ENCODE measurements around the gene FNBP1.

FNBP1 gene

DNA sequence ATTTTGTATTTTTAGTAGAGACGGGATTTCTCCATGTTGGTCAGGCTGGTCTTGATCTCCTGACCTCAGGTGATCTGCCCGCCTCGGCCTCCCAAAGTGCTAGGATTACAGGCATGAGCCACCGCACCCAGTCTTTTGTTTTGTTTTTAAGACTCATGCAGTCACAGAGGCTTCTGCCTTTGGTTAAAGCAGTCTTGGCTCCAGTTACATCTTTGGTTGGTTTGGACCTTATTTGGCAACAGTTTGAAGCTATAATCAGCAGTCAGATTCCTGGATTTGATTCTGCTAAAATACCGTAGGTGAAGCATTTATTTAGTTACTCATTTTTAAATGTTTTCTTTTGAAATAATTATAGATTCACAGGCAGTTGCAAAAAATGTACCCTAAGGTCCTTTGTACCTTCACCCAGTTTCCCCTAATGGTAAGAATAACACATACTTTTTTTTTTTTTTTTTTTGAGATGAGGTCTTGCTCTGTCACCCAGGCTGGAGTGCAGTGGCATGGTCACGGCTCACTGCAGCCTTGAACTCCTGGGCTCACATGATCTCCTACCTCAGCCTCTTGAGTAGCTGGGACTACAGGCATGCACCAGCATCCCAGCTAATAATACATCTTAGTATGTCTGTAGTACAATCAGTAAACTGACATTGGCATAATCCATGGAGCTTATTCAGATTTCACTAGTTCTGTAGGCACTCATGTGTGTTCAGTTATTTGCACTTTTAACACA, 192.0 kb downstream of the FNBP1 start:
- no peak for DNase-seq

DNA sequence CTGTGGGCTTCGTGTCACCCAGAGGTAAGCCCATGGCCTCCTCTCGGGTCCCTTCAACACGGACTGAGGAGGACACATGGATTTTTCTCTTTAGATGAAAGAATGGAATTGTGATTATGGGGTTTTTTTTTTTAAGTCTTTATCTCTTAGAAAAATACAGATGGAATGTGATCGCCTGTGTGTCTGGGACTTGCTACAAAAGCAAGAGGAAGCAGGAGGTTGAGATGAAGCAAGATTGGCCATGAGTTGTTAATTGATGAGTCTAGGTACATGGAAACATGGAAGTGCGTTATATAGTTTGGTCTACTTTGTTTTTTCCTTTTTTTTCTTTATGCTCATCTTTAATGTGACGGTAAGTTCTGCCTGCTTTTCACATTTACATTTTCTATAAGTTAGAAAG, 193.1 kb downstream of the FNBP1 start:
- DNase-seq = no peak

DNA sequence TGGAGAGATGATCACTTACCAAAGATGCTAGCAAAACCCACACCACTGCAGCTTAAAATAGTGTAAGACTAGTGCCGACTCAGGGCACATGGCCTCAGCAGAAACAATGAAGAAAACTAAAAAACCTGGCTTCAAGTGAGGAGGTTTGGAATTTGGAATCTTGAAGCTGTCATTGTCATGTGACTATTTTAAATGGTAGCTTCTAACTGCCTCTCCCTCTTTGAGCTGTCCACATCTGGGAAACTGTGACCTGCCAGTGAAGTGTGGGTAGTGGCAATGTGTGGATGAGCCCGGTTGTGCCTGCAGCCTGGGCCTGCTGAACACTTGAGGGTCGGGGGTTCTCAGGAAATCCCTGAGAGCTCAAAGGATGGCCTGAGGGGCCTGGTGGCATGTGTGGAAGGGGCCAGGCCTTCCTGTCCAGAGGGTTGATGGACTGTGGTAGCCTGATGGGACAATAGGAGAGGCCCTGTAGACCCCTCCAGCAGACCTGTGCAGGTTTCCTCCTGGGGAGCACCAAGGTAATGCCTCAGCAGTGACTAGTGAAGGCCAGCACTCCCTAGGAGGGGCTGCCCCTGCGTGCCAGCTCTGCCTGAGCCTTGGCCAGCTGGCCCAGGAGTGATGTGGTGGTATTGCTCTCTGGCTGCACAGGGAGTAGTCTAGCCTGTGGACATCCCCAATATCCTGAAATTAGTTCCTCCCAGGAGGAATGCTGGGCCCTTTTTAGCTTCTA, 194.1 kb downstream of the FNBP1 start:
- no peak for DNase-seq

DNA sequence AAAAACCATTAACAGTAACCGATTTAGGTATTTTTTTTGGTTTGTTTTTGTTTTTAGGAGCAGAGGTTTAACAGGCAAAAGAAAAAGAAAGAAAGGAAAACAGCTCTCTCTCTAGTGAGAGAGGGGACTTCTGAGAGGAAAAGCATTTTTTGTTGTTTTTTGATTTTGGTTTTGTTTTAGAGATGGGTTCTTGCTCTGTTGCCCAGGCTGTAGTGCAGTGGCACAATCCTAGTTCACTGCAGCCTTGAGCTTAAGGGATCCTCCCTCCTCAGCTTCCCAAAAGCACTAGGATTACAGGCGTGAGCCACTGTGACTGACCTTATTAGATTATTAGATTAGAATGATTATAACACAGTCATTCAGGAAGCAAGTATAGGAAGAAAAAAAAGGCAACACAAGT, 197.6 kb downstream of the FNBP1 start:
- no peak for DNase-seq

DNA sequence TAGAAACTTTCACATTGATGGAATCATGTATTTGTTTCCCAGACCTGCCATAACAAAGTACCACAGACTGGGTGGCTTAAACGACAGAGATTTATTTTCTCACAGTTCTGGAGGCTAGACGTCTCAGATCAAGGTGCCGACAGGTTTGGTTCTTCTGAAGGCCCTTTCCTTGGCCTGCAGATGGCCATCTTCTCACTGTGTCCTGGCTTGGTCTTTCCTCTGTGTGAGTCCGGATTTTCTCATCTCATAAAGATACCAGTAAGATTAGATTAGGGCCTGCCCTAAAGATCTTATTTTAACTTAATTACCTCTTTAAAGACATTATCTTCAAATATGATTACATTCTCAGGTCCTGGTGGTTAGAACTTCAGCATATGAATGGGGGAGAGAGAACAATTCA, 201.9 kb downstream of the FNBP1 start:
- no peak for DNase-seq

DNA sequence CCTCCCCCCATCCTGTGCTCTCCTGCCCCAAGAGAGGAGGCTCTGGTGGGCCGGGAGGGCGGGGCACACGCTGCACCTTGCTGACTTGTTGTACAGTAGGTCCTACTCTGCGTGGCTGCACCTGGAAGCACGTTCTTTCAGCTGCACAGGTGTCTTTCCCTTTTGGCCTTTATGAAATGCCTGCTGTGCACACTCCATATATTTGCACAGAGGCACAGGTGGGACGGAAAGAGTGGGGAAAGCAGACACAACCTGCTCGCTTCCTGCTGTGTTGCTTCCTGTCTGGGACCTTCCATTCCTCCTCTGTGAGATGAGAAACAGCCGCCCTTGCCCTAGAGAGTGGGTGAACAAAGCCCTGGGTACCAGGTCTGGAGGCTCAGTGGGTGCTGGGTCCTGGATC, 203.0 kb downstream of the FNBP1 start:
- no peak for DNase-seq

DNA sequence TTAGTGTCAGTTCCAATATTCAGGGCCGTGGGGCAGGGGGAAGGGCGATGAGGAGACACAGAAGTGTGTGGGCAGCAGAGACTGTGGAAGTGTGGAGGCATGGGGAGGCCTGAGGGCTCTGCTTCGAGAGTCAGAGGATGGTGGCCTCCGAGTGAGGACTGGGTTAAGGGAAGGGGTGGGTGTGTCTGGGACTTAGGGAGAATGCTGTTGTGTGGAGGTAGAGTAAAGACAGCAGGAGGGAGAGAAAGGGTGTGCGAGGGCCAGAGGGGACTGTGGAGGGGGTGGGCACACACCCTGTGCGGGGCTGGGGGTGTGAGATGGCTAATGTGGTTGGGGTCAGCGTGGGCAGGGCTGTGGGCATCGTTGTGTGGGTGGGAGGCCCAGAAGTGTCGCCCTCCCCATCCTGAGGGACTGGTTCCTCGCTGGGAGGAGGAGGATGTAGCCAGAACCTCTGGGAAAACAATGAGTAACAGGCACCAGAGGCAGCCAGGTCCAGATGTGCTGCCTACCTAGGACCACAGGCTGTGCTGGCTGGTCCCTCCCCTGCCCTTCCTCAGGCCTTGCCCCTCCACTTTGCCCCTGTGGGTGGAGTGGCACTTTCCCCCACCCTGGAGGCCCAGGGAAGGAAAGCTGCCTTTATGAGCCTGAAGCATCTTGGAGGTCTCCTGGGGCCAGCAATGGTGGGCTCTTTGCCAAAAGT, 203.5 kb downstream of the FNBP1 start:
- no peak for DNase-seq

DNA sequence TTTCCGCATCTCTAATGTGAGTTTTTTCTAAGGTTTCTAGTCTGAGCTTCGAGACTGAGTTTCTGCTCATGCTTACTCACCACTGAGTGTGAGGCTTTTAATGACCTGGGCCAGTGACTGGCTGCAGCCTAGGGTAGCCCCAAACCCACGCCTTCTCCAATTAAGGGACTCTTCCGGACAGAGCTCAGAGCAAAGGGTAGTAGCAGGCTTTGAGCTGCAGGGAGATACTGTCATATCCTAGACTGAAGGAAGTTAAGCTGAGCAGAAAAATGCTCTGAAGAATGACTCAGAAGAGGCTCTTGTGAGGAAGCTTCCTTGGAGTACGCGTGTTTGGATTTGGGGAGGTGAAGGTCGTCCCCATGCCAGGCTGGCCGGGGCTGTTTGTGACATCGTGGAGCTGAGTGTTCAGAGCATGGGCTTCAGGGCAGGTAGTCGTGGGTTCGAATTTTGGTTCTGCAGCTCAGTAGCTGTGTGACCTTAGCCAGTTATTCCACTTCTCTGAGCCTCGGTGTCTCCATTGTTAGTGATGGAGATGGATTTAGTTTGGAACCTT, 204.2 kb downstream of the FNBP1 start:
- DNase-seq = no peak

Measured in cerebellar nuclear complex (tissue), 1 donor.